NCI-H1417 treated with DMSO at 0.1 percent for 48 hours (cell line): ENCODE measurements around the gene HIF1A.
A peak's percentile ranks its signal among the peaks of the same experiment; 100 is the strongest.
"Not testable (repeated sequence)": the region's sequence is repeated elsewhere in the genome, so short reads cannot be mapped to it uniquely, and the experiment has no call there.

Experiments
- DNase-seq: peaks from one replicate; lab custom pipeline; 2025; lab: John Stamatoyannopoulos, UW

The HIF1A gene

GRCh38 chr14:61673305-61673704 is 22.0 kb upstream of the HIF1A start:
- DNase-seq: no peak

DNA sequence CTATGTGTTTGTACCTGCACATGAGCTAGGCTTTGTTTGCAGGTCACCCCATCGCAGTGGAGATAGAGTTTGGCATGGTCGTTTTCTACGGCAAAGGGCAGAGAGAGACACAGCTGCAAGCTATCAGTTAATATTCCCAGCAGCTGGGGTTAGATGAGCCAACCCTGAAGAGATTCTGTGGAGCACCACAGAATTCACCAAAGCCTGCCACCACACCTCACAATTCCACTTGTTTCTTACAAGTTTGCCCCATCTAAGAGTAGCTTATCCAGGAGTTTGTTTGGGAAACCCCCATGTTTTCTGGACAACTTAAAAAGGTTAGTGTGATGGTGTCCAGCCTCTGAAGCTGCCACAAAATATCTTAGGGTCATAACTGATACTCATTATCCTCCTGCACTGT is 20.0 kb upstream of the HIF1A start:
- no peak for DNase-seq

DNA sequence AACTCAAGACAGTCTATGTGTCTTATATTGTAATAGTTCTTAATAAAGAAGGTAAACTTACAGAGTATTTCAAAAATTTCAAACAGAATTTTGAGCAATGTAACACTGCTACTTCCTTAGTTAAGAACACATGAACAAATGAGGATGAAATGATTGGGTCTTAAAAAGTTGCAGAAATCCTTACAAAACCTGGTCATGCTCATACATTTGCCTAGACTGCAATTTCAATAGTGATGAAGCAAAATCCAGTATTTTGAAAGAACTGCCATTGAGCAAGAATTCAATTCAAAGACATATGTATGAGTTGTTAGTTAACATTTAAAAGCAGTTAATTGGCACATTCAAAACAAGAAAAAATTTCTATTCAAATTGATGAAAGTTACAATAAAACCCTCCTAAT is 17.8 kb upstream of the HIF1A start:
- no peak for DNase-seq

DNA sequence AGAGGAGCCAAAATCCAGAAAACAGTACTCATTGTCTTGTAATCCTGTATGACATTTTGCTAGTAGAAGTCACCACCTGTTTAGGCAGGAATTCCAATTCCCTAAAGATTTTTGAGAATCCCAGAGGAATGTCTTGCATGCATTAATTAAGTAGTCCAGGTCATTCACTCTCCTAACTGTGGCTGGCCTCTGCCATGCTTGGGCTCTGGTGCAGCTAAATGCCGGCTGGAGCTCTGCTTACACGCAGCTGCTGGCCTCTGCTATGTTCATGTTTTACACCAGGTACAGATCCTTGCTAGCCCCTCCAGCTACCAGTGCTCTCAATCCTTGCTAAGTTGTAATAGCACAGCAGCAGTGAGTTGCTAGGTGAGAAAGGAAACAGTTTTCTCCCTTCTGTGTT is 16.3 kb upstream of the HIF1A start:
- DNase-seq: no peak

DNA sequence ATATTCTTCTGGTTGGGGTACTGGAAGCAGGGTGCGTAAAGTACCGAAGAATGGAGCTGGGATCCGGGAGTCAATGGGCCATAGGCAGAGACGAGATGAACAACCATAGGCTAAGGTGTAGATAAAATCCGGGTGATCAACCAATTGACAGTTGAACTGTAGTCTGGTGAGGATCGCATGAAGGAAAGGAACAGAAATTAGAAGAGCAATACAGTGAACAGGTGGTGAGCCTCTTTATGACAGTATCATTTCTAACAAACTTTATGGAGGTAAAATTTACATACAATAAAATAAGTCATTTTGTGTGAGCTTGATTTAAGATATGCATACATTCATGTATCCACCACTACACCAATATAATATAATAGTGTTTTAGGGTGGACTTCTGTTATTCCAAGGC is 13.9 kb upstream of the HIF1A start:
- DNase-seq: no peak

GRCh38 chr14:61683108-61683507 is 12.2 kb upstream of the HIF1A start:
- DNase-seq: no peak

- DNase-seq: no peak
Measured at GRCh38 chr14:61690039-61690438, 5.3 kb upstream of the HIF1A start.

DNA sequence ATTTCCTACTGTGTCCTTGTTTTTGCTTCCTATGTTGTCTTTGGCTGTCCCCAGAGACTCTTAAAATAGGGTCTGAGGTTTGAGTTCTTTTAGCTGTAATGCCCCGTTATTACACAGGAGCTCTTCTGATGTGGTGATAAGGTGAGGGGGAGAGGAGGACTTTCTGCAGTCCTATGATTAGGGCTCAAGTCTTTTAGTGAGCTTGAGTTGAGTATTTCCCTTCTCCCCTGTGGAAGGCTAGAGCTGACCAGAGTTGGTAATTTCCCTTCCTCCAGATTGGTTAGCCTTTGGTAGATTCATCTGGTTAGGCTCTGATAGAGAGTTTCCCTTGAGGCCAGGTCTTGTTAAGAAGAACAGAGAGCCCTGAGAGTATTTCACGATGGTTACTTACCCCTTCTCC is 4.3 kb upstream of the HIF1A start:
- DNase-seq: no peak

- DNase-seq: no peak
Measured at GRCh38 chr14:61691495-61691894, 3.8 kb upstream of the HIF1A start.

- DNase-seq: no peak
Measured at GRCh38 chr14:61694039-61694438, 1.3 kb upstream of the HIF1A start.

DNA sequence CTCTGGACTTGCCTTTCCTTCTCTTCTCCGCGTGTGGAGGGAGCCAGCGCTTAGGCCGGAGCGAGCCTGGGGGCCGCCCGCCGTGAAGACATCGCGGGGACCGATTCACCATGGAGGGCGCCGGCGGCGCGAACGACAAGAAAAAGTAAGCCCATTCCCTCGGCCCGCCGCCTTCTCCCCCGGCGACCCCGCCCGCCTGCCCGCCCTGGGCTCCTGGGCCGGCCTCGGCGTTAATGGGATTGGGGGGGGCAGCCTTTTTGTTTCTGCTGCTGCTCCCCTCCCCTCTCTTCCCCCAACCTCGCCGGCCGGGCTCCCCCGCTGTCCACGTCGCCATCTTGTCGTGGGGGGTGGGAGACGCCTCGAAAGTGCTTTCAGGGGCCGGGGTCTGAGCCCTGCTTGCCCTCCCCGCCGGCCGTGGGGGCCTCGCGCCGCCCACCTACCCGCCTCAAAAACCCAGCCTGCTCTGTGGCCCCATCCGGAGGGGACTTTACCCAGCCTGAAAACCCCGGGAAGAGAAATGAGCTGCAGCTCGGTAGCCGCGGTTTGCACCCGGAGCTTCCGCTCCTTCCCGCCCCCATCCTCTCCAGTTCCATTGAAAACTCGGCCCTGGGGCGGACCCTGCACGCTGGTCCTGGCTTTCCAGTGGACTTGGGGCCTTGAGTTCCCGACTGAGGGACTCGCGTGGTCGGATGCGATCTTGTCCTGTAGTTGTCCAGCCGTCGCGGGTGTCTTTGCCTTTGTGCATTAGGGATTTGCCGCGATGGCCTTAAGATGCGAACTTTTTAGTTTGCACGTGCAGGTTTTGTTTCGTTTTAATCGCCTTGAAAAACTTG is 598 bp downstream of the HIF1A start:
- DNase-seq: peak; percentile 51

- no peak for DNase-seq
Measured at GRCh38 chr14:61696753-61697318, 1.5 kb downstream of the HIF1A start.

DNA sequence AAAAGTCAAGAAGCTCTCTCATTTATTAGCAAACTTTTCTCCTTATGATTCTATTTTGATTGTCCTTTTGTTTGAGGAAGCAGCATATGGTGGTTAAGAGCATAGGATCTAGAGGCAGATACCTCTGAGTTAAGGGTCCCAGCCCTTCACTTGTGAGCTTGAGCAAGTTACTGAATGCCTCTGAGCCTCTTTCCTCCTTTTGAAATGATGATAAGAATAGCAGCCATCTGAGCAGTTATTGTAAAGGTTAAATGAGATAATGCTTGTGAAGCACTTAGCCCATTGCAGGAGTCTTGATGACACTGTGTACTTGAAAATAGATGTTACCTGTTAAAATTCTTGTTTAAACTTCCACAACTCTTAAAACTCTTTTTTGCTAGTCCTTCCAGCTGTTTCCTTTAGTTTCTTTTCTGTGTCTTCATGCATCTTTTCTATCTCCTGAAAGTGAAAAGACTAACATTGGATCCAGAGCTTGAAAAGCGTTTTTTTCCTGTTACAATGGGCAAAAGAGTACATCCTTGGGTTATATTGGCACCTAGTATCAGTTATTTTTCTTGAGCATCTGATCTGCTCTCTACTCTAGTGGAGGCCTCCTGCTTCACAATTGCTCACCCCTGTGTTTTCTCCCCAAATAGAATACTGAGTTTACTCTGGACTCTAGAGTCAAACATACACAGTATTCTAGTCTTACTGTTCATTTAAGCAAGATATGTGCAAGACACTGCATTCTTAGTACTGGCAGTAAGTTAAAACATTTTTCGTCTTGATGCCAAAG is 3.1 kb downstream of the HIF1A start:
- DNase-seq: no peak

GRCh38 chr14:61699027-61699426 is 3.7 kb downstream of the HIF1A start:
- DNase-seq: no peak

- DNase-seq: no peak
Measured at GRCh38 chr14:61700104-61700886, 5.0 kb downstream of the HIF1A start.

GRCh38 chr14:61701946-61702345 is 6.6 kb downstream of the HIF1A start:
- DNase-seq: no peak

DNA sequence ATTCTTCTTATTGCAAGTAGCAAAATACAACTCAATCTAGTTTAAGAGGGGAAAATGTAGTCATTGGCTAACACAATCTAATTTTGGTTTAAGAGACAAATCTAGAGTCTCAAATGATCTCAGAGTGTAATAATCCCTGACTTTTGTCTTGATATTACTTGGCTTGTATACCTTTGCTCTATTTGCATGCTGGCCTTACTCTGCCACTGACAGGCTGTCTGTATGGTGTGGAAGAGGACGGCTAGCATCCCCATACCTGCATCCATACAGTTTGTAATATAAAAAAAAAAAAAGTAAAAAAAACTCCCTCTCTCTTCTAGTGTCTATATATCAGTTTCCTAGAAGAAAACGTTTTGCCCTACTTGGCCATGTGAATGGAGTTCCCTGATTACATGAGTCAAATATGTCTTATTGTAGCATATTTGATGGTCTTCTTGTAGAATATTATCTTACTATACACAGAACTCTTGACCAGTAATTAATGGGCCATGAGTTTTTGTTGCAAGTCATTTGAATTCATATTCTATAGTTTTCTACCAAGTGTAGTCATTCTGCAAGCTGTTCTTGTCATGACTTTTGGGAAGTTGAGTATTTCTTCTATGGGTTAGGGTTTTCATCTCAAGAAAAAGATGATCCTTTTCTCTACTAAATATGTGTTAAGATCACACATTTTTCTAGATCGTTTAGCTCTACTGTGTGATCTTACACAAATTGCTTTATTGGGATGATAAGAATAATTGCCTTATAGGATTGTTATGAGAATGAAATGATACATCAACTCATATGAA is 8.2 kb downstream of the HIF1A start:
- no peak for DNase-seq

DNA sequence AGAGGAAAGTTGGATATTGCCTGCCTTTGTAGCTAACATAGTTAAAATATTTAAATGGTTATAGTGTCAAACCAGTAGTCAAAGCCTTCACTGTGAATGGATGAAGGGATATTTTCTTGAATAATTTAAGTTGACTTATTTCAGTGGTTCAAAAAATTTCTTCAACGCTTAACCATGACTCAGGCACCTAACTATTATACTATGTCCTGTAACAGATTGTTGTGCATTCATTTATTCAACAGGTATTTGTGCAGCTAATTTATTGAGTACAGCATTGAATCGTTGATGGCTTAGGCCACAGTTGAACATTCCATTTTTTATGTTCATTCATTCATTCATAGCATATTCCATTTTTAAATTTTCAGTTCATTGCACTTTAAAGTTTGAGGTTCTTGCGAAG is 9.2 kb downstream of the HIF1A start:
- DNase-seq: no peak

DNA sequence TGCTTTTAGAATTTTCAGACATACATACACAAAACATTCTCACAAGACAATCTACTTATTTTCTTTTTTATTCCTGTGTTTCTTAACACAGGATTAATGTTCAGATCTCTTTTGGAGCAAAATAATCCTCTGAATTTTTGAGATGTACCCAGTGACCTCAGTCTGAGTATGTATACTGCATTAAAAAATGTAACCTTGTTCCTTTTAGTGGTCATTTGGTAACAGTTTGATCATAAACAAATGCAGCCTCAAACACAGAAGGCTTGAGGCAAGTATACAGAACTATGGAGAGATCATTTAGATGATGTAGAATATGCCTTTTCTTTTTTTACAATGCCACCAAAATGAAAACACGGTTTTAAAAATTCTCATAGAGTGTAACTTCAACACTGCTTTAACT is 9.7 kb downstream of the HIF1A start:
- no peak for DNase-seq

DNA sequence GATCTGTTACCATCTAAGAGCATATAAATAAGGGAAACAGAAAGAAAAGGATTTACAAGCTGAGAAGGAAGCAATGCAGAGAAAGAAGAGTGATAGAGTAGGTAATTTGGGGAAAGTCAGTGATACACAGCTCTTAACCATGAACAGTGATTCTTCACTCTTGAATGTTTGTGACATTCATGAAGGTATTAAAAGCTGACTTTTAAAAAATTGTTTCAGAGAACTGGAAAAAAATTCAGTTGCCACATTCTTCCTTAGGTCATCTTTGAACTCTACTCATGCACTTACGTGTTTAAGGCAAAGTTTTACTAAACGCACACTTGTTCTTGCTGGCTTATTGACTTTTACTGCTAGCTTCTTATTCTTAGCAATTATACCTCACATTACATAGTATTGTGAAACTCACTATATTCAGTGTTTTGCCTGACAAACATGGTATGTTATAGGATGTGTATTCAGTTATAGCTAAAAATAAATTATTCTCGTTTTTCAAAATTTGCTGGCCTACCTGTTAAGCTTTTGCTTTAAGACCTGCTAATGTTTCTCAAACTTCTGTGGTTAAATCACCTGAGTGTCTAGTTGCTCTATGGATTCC is 10.9 kb downstream of the HIF1A start:
- no peak for DNase-seq

GRCh38 chr14:61707774-61708173 is 12.5 kb downstream of the HIF1A start:
- not testable (repeated sequence) for DNase-seq
